ENCODE measurements around the gene PGGT1B.

PGGT1B gene

GRCh38 chr5:115180165-115180709 is 82.4 kb downstream of the PGGT1B start:
- Histone ChIP-seq H3K4me3 (ENCODE audit: low read depth in 1 of 2, low read length in 2 of 2) (peak overlapping the region; percentile 58 to 70), H3K36me3 (ENCODE audit: control insufficient read depth in 1 of 2, insufficient read depth in 2 of 2, low read length in 2 of 2) (no peaks in the 10 kb centered on the region), H3K27ac (ENCODE audit: low read length) (no peak overlapping the region), H3K9me3 (ENCODE audit: control insufficient read depth in 1 of 2, low read length in 2 of 2) (no peaks in the 10 kb centered on the region), H3K4me1 (ENCODE audit: control insufficient read depth in 1 of 2, insufficient read depth in 2 of 2, low read length in 2 of 2) (peaks cover 5 to 19% of the 10 kb centered on the region in 2 donors), H3K27me3 (ENCODE audit: low read depth, low read length) (peaks cover 46% of the 10 kb centered on the region)

GRCh38 chr5:115179394-115180164 is 83.1 kb downstream of the PGGT1B start:
- no peaks in the 10 kb centered on the region for H3K9me3 ChIP-seq (ENCODE audit: control insufficient read depth in 1 of 2, low read length in 2 of 2)

GRCh38 chr5:115179030-115179393 is 83.7 kb downstream of the PGGT1B start:
- no peak overlapping the region for H3K27ac ChIP-seq (ENCODE audit: low read length)

More at GRCh38 chr5:115179394-115180164, 83.1 kb downstream of the PGGT1B start:
- H3K27ac ChIP-seq (ENCODE audit: low read length): no peak overlapping the region
- peaks cover 5 to 19% of the 10 kb centered on the region in 2 donors for H3K4me1 ChIP-seq (ENCODE audit: control insufficient read depth in 1 of 2, insufficient read depth in 2 of 2, low read length in 2 of 2)
- H3K4me3 ChIP-seq (ENCODE audit: low read depth in 1 of 2, low read length in 2 of 2): peak overlapping the region; percentile 58 to 70
- no peaks in the 10 kb centered on the region for H3K36me3 ChIP-seq (ENCODE audit: control insufficient read depth in 1 of 2, insufficient read depth in 2 of 2, low read length in 2 of 2)
- peaks cover 46% of the 10 kb centered on the region for H3K27me3 ChIP-seq (ENCODE audit: low read depth, low read length)

GRCh38 chr5:115170929-115171510 is 91.7 kb downstream of the PGGT1B start:
- Histone ChIP-seq H3K36me3 (ENCODE audit: control insufficient read depth in 1 of 2, insufficient read depth in 2 of 2, low read length in 2 of 2) (no peaks in the 10 kb centered on the region), H3K4me1 (ENCODE audit: control insufficient read depth in 1 of 2, insufficient read depth in 2 of 2, low read length in 2 of 2) (peaks cover 0 to 17% of the 10 kb centered on the region in 2 donors), H3K27me3 (ENCODE audit: low read depth, low read length) (peaks cover 4% of the 10 kb centered on the region), H3K9me3 (ENCODE audit: control insufficient read depth in 1 of 2, low read length in 2 of 2) (no peaks in the 10 kb centered on the region), H3K4me3 (ENCODE audit: low read depth in 1 of 2, low read length in 2 of 2) (peak overlapping the region; percentile 40 to 95), H3K27ac (ENCODE audit: low read length) (peak overlapping the region; percentile 58)

More at GRCh38 chr5:115179030-115179393, 83.7 kb downstream of the PGGT1B start:
- peak overlapping the region; percentile 58 to 70 for H3K4me3 ChIP-seq (ENCODE audit: low read depth in 1 of 2, low read length in 2 of 2)
- H3K27me3 ChIP-seq (ENCODE audit: low read depth, low read length): peaks cover 46% of the 10 kb centered on the region
- H3K4me1 ChIP-seq (ENCODE audit: control insufficient read depth in 1 of 2, insufficient read depth in 2 of 2, low read length in 2 of 2): peaks cover 5 to 19% of the 10 kb centered on the region in 2 donors
- no peaks in the 10 kb centered on the region for H3K36me3 ChIP-seq (ENCODE audit: control insufficient read depth in 1 of 2, insufficient read depth in 2 of 2, low read length in 2 of 2)
- no peaks in the 10 kb centered on the region for H3K9me3 ChIP-seq (ENCODE audit: control insufficient read depth in 1 of 2, low read length in 2 of 2)

GRCh38 chr5:115170134-115170928 is 92.3 kb downstream of the PGGT1B start:
- no peaks in the 10 kb centered on the region for H3K36me3 ChIP-seq (ENCODE audit: control insufficient read depth in 1 of 2, insufficient read depth in 2 of 2, low read length in 2 of 2)
- H3K4me1 ChIP-seq (ENCODE audit: control insufficient read depth in 1 of 2, insufficient read depth in 2 of 2, low read length in 2 of 2): peaks cover 0 to 17% of the 10 kb centered on the region in 2 donors
- peaks cover 7% of the 10 kb centered on the region for H3K27me3 ChIP-seq (ENCODE audit: low read depth, low read length)
- H3K9me3 ChIP-seq (ENCODE audit: control insufficient read depth in 1 of 2, low read length in 2 of 2): no peaks in the 10 kb centered on the region
- H3K4me3 ChIP-seq (ENCODE audit: low read depth in 1 of 2, low read length in 2 of 2): peak overlapping the region; percentile 40 to 95
- peak overlapping the region; percentile 58 for H3K27ac ChIP-seq (ENCODE audit: low read length)

- Histone ChIP-seq H3K27ac (ENCODE audit: low read length) (peak within 1 kb of the TSS; percentile 58), H3K36me3 (ENCODE audit: control insufficient read depth in 1 of 2, insufficient read depth in 2 of 2, low read length in 2 of 2) (no peaks in the 10 kb centered on the region), H3K27me3 (ENCODE audit: low read depth, low read length) (peaks cover 9% of the 10 kb centered on the region), H3K4me1 (ENCODE audit: control insufficient read depth in 1 of 2, insufficient read depth in 2 of 2, low read length in 2 of 2) (peaks cover 0 to 17% of the 10 kb centered on the region in 2 donors), H3K4me3 (ENCODE audit: low read depth in 1 of 2, low read length in 2 of 2) (peak within 1 kb of the TSS; percentile 66 to 95), H3K9me3 (ENCODE audit: control insufficient read depth in 1 of 2, low read length in 2 of 2) (no peaks in the 10 kb centered on the region)
Measured at GRCh38 chr5:115169487-115170133, 93.1 kb downstream of the PGGT1B start, which contains the start of gene TRIM36. TSS of gene TRIM36 (minus strand) at chr5:115169908. CDS start at chr5:115169634, 274 bp downstream.

GRCh38 chr5:115168829-115169486 is 93.7 kb downstream of the PGGT1B start:
- Histone ChIP-seq H3K9me3 (ENCODE audit: control insufficient read depth in 1 of 2, low read length in 2 of 2) (no peaks in the 10 kb centered on the region), H3K27me3 (ENCODE audit: low read depth, low read length) (peaks cover 9% of the 10 kb centered on the region), H3K4me3 (ENCODE audit: low read depth in 1 of 2, low read length in 2 of 2) (peak overlapping the region; percentile 66 to 95), H3K27ac (ENCODE audit: low read length) (peak overlapping the region; percentile 23), H3K36me3 (ENCODE audit: control insufficient read depth in 1 of 2, insufficient read depth in 2 of 2, low read length in 2 of 2) (no peaks in the 10 kb centered on the region), H3K4me1 (ENCODE audit: control insufficient read depth in 1 of 2, insufficient read depth in 2 of 2, low read length in 2 of 2) (peaks cover 0 to 17% of the 10 kb centered on the region in 2 donors)

- H3K4me1 ChIP-seq (ENCODE audit: control insufficient read depth in 1 of 2, insufficient read depth in 2 of 2, low read length in 2 of 2): peaks cover 0 to 17% of the 10 kb centered on the region in 2 donors
- no peaks in the 10 kb centered on the region for H3K36me3 ChIP-seq (ENCODE audit: control insufficient read depth in 1 of 2, insufficient read depth in 2 of 2, low read length in 2 of 2)
- no peaks in the 10 kb centered on the region for H3K9me3 ChIP-seq (ENCODE audit: control insufficient read depth in 1 of 2, low read length in 2 of 2)
- no peak overlapping the region for H3K4me3 ChIP-seq (ENCODE audit: low read depth in 1 of 2, low read length in 2 of 2)
- peaks cover 9% of the 10 kb centered on the region for H3K27me3 ChIP-seq (ENCODE audit: low read depth, low read length)
- no peak overlapping the region for H3K27ac ChIP-seq (ENCODE audit: low read length)
Measured at GRCh38 chr5:115166744-115167393, 95.8 kb downstream of the PGGT1B start.

GRCh38 chr5:115165790-115166189 is 96.9 kb downstream of the PGGT1B start:
- H3K27me3 ChIP-seq (ENCODE audit: low read depth, low read length): peaks cover 9% of the 10 kb centered on the region
- no peaks in the 10 kb centered on the region for H3K36me3 ChIP-seq (ENCODE audit: control insufficient read depth in 1 of 2, insufficient read depth in 2 of 2, low read length in 2 of 2)
- H3K4me1 ChIP-seq (ENCODE audit: control insufficient read depth in 1 of 2, insufficient read depth in 2 of 2, low read length in 2 of 2): peaks cover 0 to 12% of the 10 kb centered on the region in 2 donors
- no peaks in the 10 kb centered on the region for H3K9me3 ChIP-seq (ENCODE audit: control insufficient read depth in 1 of 2, low read length in 2 of 2)
- H3K27ac ChIP-seq (ENCODE audit: low read length): no peak overlapping the region
- no peak overlapping the region for H3K4me3 ChIP-seq (ENCODE audit: low read depth in 1 of 2, low read length in 2 of 2)

- H3K27me3 ChIP-seq (ENCODE audit: low read depth, low read length): peaks cover 5% of the 10 kb centered on the region
- H3K4me1 ChIP-seq (ENCODE audit: control insufficient read depth in 1 of 2, insufficient read depth in 2 of 2, low read length in 2 of 2): no peaks in the 10 kb centered on the region
- no peak overlapping the region for H3K4me3 ChIP-seq (ENCODE audit: low read depth in 1 of 2, low read length in 2 of 2)
- no peaks in the 10 kb centered on the region for H3K9me3 ChIP-seq (ENCODE audit: control insufficient read depth in 1 of 2, low read length in 2 of 2)
- H3K27ac ChIP-seq (ENCODE audit: low read length): no peak overlapping the region
- no peaks in the 10 kb centered on the region for H3K36me3 ChIP-seq (ENCODE audit: control insufficient read depth in 1 of 2, insufficient read depth in 2 of 2, low read length in 2 of 2)
Measured at GRCh38 chr5:115160975-115161475, 101.7 kb downstream of the PGGT1B start.

Measured in muscle layer of duodenum (tissue), 2 donors.